ENCODE measurements around the gene MED22.
A peak's percentile ranks its signal among the peaks of the same experiment; 100 is the strongest.
"Not testable (repeated sequence)": the region's sequence is repeated elsewhere in the genome, so short reads cannot be mapped to it uniquely, and the experiment has no call there.

The MED22 gene

GRCh38 chr9:133331221-133331620, 16.7 kb downstream of the MED22 start:
- TF ChIP-seq CTCF (IDR thresholded peaks at IDR 0.05; ENCODE audit: insufficient read depth, low read depth, low read length, missing control alignments) = no peak
- no peak overlapping the region for H3K4me3 ChIP-seq (ENCODE audit: low read length)
- no peak for DNase-seq (ENCODE audit: low read depth)

- peak; percentile 34 for DNase-seq (ENCODE audit: low read depth)
- not testable (repeated sequence) for H3K4me3 ChIP-seq (ENCODE audit: low read length)
- TF ChIP-seq CTCF (IDR thresholded peaks at IDR 0.05; ENCODE audit: insufficient read depth, low read depth, low read length, missing control alignments) = peak; percentile 66
Observed at GRCh38 chr9:133329306-133330156, 18.4 kb downstream of the MED22 start.

GRCh38 chr9:133327834-133328484, 20.0 kb downstream of the MED22 start:
- DNase-seq (ENCODE audit: low read depth) = no peak
- TF ChIP-seq CTCF (IDR thresholded peaks at IDR 0.05; ENCODE audit: insufficient read depth, low read depth, low read length, missing control alignments) = no peak
- no peak overlapping the region for H3K4me3 ChIP-seq (ENCODE audit: low read length)

- H3K4me3 ChIP-seq (ENCODE audit: low read length) = not testable (repeated sequence)
Observed at GRCh38 chr9:133327021-133327420, 20.9 kb downstream of the MED22 start.

GRCh38 chr9:133323991-133324703, 23.8 kb downstream of the MED22 start:
- DNase-seq (ENCODE audit: low read depth) = no peak
- no peak for TF ChIP-seq CTCF (IDR thresholded peaks at IDR 0.05; ENCODE audit: insufficient read depth, low read depth, low read length, missing control alignments)
- no peak overlapping the region for H3K4me3 ChIP-seq (ENCODE audit: low read length)

More at GRCh38 chr9:133327021-133327420, 20.9 kb downstream of the MED22 start:
- not testable (repeated sequence) for DNase-seq (ENCODE audit: low read depth)

- H3K4me3 ChIP-seq (ENCODE audit: low read length) = no peak overlapping the region
- TF ChIP-seq CTCF (IDR thresholded peaks at IDR 0.05; ENCODE audit: insufficient read depth, low read depth, low read length, missing control alignments) = no peak
- DNase-seq (ENCODE audit: low read depth) = no peak
Observed at GRCh38 chr9:133323211-133323610, 24.7 kb downstream of the MED22 start.

GRCh38 chr9:133322701-133323100, 25.2 kb downstream of the MED22 start:
- no peak for TF ChIP-seq CTCF (IDR thresholded peaks at IDR 0.05; ENCODE audit: insufficient read depth, low read depth, low read length, missing control alignments)
- DNase-seq (ENCODE audit: low read depth) = no peak
- no peak overlapping the region for H3K4me3 ChIP-seq (ENCODE audit: low read length)

Data from epithelial cell of esophagus (primary cell).